ENCODE measurements around the gene SH2B2.

DNA sequence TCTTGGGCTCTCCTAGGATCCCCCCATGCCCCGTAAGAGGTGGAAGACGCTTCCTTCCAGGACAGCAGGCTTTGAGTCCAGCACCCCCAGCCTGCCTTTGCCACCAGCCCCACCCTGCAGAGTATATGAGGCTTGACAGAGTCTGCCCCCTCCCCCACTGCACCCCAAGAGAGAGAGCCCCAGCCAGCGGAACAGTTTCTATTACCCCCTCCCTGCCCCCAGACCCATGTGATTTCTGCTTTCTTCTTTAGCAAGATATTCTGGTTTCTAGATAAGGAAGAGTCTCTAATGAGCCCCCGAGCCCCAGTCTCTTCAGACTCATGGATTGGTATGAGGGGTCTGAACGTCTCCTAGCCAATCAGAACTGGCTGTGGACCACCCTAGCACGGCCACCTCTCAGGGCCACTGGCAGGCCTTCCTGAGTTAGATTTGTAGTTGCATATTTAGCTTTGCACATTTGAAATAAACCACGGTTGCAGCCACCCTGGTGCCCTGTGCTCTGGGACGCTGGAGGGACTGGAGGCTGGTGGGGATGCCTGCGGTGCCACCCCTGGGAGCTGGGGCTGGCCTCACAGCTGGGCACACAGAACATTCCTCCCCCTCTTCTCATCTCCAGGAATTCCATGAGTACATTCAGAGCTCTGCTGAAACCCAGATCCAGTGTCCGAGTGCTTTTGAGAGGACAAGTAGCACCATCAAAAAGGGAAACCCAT lies 3.0 kb upstream of the SH2B2 start:
- no peak for TF ChIP-seq POLR2A (IDR thresholded peaks at IDR 0.05)
- no peak for TF ChIP-seq CTCF (IDR thresholded peaks at IDR 0.05 in 8 of 11, conservative IDR thresholded peaks at IDR 0.05 in 3 of 11)
- TF ChIP-seq POLR2AphosphoS5 (IDR thresholded peaks at IDR 0.05): no peak
